T-helper 1 cell (primary cell): ENCODE data around the gene RAB3D.
A peak's percentile ranks its signal among the peaks of the same experiment; 100 is the strongest.
"Not testable (repeated sequence)": the region's sequence is repeated elsewhere in the genome, so short reads cannot be mapped to it uniquely, and the experiment has no call there.

Source experiments
- DNase-seq, 5 donors: peaks; one replicate each; pipeline ENCODE4 v3.0.0-alpha.2; 2012 to 2020

RAB3D gene

DNA sequence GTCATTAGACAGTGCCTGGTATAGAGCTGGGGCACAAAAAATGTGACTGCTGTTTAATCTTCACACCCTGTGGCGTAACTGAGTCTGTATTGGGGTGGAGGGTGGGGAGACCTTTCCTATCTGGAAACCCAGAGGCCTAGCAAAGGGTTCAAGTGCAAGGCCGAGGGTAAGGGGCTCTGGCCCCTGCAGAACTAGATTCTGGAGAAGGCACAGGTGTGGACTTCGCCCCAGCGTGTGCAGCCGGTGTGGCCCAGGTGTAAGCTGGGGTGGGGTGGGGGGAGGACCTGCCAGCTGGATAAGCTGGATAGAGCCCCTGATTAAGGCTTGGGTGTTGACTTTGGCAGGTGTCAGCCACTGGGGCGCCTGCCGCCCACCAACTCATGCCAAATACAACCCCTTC is 1.3 kb downstream of the RAB3D start:
- DNase-seq, result no peak

DNA sequence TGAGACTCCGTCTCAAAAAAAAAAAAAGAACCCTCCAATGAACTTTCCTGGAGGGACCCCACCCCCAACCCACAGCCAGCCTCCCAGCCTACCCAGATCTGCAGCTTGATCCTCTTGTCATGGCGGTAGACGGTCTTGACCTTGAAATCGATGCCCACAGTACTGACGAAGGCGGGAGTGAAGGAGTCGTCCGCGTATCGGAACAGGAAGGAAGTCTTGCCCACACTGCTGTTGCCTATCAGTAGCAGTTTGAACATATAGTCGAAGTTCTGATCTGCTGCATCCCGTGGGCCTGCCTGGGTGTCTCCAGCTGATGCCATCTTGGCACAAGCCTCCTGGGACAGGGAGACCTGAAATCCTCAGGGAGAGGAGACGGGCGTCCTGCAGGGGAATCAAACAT is 2.4 kb downstream of the RAB3D start:
- peak in 1 of 5 donors; percentile 52 for DNase-seq

GRCh38 chr19:11335449-11336146 is 3.9 kb downstream of the RAB3D start:
- no peak for DNase-seq

- DNase-seq, result not testable (repeated sequence)
Measured at GRCh38 chr19:11333838-11334237, 5.6 kb downstream of the RAB3D start.

DNA sequence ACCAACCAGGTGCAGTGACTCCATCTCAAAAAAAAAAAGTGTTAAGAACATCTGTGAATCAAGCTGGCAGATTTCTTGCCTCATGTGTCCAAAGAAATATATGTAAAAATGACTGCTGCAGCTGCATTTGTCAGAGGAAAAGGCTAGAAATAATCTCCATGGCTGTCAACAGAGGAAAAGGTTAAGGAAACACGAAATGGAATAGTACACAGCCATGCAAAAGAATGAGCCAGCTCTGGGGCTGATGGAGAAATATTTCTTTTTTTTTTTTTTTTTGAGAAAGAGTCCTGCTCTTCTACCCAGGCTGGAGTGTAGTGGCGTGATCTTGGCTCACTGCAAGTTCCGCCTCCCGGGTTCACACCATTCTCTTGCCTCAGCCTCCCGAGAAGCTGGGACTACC is 6.6 kb downstream of the RAB3D start:
- DNase-seq, result no peak

- DNase-seq, result no peak
Measured at GRCh38 chr19:11331502-11331901, 8.0 kb downstream of the RAB3D start.

DNA sequence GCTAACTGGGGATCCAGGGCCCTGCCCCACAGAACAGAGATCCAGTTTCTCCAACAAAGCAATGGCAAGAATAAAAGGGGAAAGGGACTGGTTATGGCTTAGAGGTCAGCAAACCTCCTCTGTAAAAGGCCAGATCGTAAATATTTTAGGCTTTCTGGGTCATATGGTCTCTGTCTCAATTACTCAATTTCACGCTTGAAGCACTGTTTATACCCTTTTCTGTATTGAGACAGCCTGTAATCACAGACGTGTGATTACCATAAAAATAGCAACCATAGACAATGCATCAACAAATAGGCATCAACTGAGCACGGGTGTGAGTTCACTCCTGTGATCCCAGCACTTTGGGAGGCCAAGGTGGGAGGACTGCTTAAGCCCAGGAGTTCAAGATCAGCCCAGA is 9.3 kb downstream of the RAB3D start:
- no peak for DNase-seq

GRCh38 chr19:11325544-11325943 is 13.9 kb downstream of the RAB3D start:
- no peak for DNase-seq

GRCh38 chr19:11324748-11325389 is 14.6 kb downstream of the RAB3D start:
- no peak for DNase-seq

DNA sequence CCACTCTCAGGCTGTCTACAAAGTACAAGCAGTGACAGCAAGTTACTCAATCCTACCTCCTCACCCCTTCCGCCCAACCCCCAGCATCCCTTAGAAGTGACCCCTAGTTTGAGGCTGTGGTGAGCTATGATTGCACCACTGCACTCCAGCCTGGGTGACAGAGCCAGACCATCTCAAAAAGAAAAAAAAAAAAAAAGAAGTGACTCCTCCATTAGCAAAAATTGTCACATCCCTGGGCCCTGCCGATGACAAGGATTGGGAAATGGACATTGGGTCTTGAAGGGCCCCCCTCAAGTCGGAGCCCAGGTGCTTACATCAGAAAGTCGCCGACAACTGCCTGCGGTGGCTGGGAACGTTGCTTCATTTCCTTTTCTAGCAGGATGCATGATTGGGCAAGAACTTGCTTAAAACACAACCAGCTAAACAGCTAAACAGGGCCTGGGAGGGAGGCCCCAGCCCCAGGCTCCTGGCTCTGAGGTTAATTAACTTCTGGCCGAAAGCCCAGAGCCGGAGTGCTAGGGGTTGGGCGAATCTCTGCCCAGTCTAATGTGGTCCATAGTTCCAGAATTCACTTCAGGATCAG is 15.3 kb downstream of the RAB3D start:
- peak in 1 of 5 donors; percentile 93 for DNase-seq

DNA sequence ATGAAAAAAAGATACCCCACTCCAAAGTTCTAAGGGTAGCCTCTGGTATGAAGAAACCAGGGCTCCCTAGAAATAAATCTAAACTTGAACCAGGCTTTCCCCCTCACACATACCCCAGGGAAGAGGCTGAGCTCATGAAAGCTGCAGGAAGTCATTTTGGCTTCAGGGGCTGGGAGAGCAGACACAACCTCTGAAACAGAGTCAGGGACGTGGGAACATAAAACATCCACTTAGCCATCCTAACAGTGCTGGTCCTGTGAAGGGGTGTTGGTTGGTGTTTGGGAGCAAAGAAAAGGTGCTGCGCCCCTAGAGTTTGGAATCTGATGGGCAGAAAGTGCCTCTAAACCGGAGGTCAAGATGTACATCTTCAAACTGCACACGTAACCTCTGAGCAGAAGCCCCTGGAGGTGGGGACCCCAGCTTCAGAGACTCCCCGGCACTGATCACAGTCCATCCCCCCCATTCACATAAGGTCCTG is 15.8 kb downstream of the RAB3D start:
- no peak for DNase-seq

DNA sequence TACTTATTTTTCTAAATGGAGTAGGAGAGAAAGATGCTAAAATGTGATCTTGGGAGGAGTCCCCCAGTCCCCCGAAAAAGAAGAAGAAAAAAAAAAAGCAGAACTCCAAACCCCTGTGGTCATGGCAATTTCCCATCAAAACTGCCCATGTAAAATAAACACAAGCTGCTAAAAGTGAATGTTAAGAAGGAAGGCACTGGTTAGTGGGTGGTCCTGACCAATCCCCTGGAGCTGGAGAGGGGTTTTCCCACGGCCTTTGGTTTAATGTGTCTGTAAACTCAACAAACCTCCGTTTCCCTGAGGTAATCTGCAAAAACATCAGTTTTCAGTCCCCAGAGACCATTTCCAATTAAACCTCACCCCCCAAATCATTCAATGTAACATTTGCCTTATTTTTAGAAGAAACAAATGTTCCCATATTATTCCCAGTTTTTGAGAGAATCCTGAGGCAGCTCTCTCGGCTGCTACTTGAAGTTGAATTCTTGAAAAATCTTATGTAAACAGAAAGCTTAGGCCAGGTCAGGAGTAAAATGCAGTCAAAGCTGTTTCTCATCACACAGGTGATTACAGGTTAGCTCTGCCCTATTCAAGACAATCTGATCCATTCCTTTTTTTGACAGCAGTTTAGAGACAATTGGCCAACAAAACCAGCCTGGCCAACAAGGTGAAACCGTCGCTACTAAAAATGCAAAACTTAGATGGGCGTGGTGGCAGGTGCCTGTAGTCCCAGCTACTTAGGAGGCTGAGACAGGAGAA is 17.0 kb downstream of the RAB3D start:
- DNase-seq, result no peak

- DNase-seq, result no peak
Measured at GRCh38 chr19:11321191-11322126, 18.0 kb downstream of the RAB3D start.

DNA sequence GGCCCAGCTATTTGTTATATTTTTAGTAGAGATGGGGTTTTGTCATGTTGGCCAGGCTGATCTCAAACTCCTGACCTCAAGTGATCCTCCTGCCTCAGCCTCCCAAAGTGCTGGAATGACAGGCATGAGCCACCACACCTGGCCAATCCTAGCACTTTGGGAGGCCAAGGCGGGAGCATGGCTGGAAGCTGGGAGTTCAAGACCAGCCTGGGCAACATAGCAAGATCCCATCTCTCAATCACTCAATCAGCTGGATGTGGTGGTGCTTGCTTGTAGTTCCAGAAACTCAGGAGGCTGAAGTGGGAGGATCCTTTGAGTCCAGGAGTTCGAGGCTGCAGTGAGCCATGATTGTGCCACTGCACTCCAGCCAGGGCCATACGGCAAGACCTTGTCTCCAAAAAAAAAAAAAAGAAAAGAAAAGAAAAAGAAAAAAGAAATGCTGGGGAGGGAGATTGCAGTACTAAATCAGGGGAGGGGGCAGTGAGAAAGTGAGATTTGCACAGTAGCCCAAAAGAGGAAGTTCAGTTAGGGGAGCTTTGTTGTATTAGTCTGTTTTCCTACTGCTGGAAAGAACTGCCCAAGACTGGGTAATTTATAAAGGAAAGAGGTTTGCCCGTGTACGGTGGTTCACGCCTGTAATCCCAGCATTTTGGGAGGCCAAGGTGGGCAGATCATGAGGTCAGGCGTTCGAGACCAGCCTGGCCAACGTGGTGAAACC is 19.0 kb downstream of the RAB3D start:
- DNase-seq, result not testable (repeated sequence)

GRCh38 chr19:11306337-11306736 is 33.1 kb downstream of the RAB3D start:
- no peak for DNase-seq

- no peak for DNase-seq
Measured at GRCh38 chr19:11304936-11305335, 34.5 kb downstream of the RAB3D start.

- no peak for DNase-seq
Measured at GRCh38 chr19:11300811-11301120, 38.7 kb downstream of the RAB3D start.

GRCh38 chr19:11299946-11300810 is 39.3 kb downstream of the RAB3D start:
- no peak for DNase-seq

DNA sequence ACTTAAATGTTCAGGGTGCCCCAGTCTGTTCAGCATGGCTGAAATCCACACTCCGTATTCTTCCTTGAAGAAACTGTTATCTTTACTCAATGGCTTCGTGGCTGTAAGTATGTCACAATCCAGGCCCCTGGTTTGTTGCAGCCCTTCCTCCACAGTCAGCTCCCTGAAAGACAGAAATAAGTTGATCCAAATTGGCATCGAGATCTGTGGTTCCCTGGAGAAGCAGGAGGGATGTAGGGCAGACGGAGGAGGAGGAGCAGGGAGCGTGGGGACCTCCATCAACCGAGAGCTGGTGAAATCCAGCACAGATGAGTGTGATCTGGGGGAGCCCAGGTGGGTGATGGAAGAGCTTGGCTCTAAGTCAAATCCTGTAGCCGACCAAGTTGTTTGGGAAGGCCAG is 43.2 kb downstream of the RAB3D start:
- no peak for DNase-seq

DNA sequence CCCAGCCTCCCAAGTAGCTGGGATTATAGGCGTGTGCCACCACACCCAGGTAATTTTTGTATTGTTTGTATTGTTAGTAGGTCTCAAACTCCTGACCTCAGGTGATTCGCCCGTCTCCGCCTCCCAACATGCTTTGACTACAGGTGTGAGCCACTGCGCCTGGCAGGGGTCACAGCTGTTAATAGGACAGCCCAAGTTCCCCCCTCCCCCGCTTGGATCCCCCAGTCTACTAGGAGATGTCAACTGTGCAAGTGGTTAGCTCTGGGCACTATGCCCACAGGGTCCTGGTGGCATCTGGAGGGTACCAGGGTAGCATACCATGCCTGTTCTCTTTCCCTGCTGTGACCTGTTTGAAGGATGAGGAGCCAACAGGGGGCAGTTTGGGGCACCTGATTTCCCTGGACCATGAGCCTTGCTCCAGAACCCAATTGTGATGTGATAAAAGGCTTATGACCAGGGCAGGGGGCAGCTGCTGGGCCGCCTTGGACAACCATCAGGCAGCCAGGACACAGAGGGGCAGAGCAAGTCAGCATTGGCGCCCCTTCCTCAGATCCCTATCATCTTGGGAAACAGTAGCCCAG is 43.7 kb downstream of the RAB3D start, which contains the start of gene TSPAN16:
Gene TSPAN16 (plus strand): TSS at position 496 of the 581 bp plus-strand sequence. CDS start 138 bp downstream, outside the sequence.
- DNase-seq, result no peak
